Trophoblast cell (in vitro differentiated cells and primary cell): ENCODE data around the gene L3MBTL3.

Experiments used
- DNase-seq, 2 donors: peaks; one replicate each; pipeline ENCODE4 v3.0.0-alpha.2; 2016
- H2AFZ ChIP-seq: 2 replicates; pipeline ENCODE4 v1.6.1; 2013; ENCODE audit warnings: low read length, moderate library complexity, mild to moderate bottlenecking; ENCODE audit not compliant: insufficient read depth, poor library complexity
- H2AK5ac ChIP-seq: 2 replicates; pipeline ENCODE4 v1.6.1; 2013; ENCODE audit warnings: mild to moderate bottlenecking, low read length
- H2BK120ac ChIP-seq: 2 replicates; pipeline ENCODE4 v1.6.1; 2013; ENCODE audit warnings: low read length, mild to moderate bottlenecking, moderate library complexity; ENCODE audit not compliant: insufficient read depth, poor library complexity
- H2BK12ac ChIP-seq: 2 replicates; pipeline ENCODE4 v1.6.1; 2013; ENCODE audit warnings: mild to moderate bottlenecking, low read length, moderate library complexity
- H2BK5ac ChIP-seq: 2 replicates; pipeline ENCODE4 v1.6.1; 2013; ENCODE audit warnings: low read length, low read depth, moderate library complexity, mild to moderate bottlenecking; ENCODE audit not compliant: poor library complexity
- H3K14ac ChIP-seq: 2 replicates; pipeline ENCODE4 v1.6.1; 2013; ENCODE audit warnings: mild to moderate bottlenecking, low read length
- H3K18ac ChIP-seq: 2 replicates; pipeline ENCODE4 v1.6.1; 2013; ENCODE audit warnings: mild to moderate bottlenecking, low read length
- H3K23ac ChIP-seq: 2 replicates; pipeline ENCODE4 v1.6.1; 2013; ENCODE audit warnings: low read length
- H3K27ac ChIP-seq: 2 replicates; pipeline ENCODE4 v1.5.1; 2013; ENCODE audit warnings: low read depth, mild to moderate bottlenecking, inconsistent platforms, low read length, moderate library complexity
- H3K27me3 ChIP-seq: 2 replicates; pipeline ENCODE4 v1.6.1; 2013; ENCODE audit warnings: inconsistent platforms, mild to moderate bottlenecking, low read length, moderate library complexity; ENCODE audit not compliant: insufficient read depth
- H3K36me3 ChIP-seq, 2 experiments: 1 replicate in 1 of 2; 2 replicates in 1 of 2; pipeline ENCODE4 v1.6.1; 2013; ENCODE audit warnings: low read length in 2 of 2, mild to moderate bottlenecking in 2 of 2, moderate library complexity in 1 of 2; ENCODE audit not compliant: insufficient read depth in 2 of 2, control insufficient read depth in 1 of 2
- H3K4ac ChIP-seq: 2 replicates; pipeline ENCODE4 v1.6.1; 2013; ENCODE audit warnings: low read depth, mild to moderate bottlenecking, low read length, moderate library complexity
- H3K4me1 ChIP-seq, 2 experiments: 1 replicate in 1 of 2; 2 replicates in 1 of 2; pipeline ENCODE4 v1.6.1; 2013; ENCODE audit warnings: low read length in 2 of 2, mild to moderate bottlenecking in 2 of 2, moderate library complexity in 1 of 2; ENCODE audit not compliant: insufficient read depth in 2 of 2, control insufficient read depth in 1 of 2
- H3K4me2 ChIP-seq: 2 replicates; pipeline ENCODE4 v1.6.1; 2013; ENCODE audit warnings: inconsistent platforms, mild to moderate bottlenecking, low read length, moderate library complexity
- H3K4me3 ChIP-seq: 2 replicates; pipeline ENCODE4 v1.5.1; 2013; ENCODE audit warnings: mild to moderate bottlenecking, low read depth, low read length, inconsistent platforms
- H3K79me1 ChIP-seq: one replicate; pipeline ENCODE4 v1.6.1; 2013; ENCODE audit warnings: low read length
- H3K79me2 ChIP-seq: 2 replicates; pipeline ENCODE4 v1.6.1; 2013; ENCODE audit warnings: low read length, mild to moderate bottlenecking; ENCODE audit not compliant: control insufficient read depth, insufficient read depth, poor library complexity
- H3K9ac ChIP-seq: 2 replicates; pipeline ENCODE4 v1.6.1; 2013; ENCODE audit warnings: mild to moderate bottlenecking, low read length
- H3K9me3 ChIP-seq: 2 replicates; pipeline ENCODE4 v1.6.1; 2013; ENCODE audit warnings: low read depth, mild to moderate bottlenecking, control low read depth, inconsistent platforms, low read length; ENCODE audit not compliant: insufficient read depth
- H4K12ac ChIP-seq: 2 replicates; pipeline ENCODE4 v1.6.1; 2013; ENCODE audit warnings: low read depth, mild to moderate bottlenecking, low read length, moderate library complexity
- H4K8ac ChIP-seq: 2 replicates; pipeline ENCODE4 v1.6.1; 2013; ENCODE audit warnings: low read depth, mild to moderate bottlenecking, low read length, moderate library complexity
- H4K91ac ChIP-seq: one replicate; pipeline ENCODE4 v1.6.1; 2013; ENCODE audit warnings: low read depth, mild to moderate bottlenecking, low read length, moderate library complexity
- WGBS: extraction: QIAGEN DNeasy Blood & Tissue Kit; methylation state at CpG from one replicate; pipeline ENCODE4 v1.1.7; 2013; ENCODE audit warnings: missing lambda C conversion rate; ENCODE audit not compliant: insufficient read length, insufficient coverage; ENCODE audit errors: extremely low coverage; 5-methylcytosine and 5-hydroxymethylcytosine counted together

L3MBTL3 gene

GRCh38 chr6:129994410-129994809, 24.0 kb upstream of the L3MBTL3 start:
- Histone ChIP-seq H2BK5ac (no peak overlapping the region), H3K79me1 (no peaks in the 10 kb centered on the region), H3K4ac (no peak overlapping the region), H3K14ac (no peak overlapping the region), H4K8ac (no peak overlapping the region), H2AFZ (no peak overlapping the region), H3K9me3 (no peaks in the 10 kb centered on the region), H3K27ac (no peak overlapping the region), H3K36me3 (no peaks in the 10 kb centered on the region), H3K27me3 (no peaks in the 10 kb centered on the region), H4K91ac (no peak overlapping the region), H2AK5ac (no peak overlapping the region), H2BK12ac (no peak overlapping the region), H3K4me1 (peaks cover 0 to 4% of the 10 kb centered on the region in 2 experiments), H3K9ac (no peak overlapping the region), H3K4me2 (no peak overlapping the region), H3K23ac (no peak overlapping the region), H3K18ac (no peak overlapping the region), H2BK120ac (no peak overlapping the region), H3K79me2 (no peaks in the 10 kb centered on the region), H4K12ac (no peak overlapping the region), H3K4me3 (no peak overlapping the region)
- DNase-seq: no peak
- no CpG with 5 or more reads among the region's 4 CpGs for WGBS

GRCh38 chr6:129996387-129996786, 22.0 kb upstream of the L3MBTL3 start:
- peaks cover 0 to 4% of the 10 kb centered on the region in 2 experiments for H3K4me1 ChIP-seq

GRCh38 chr6:130000526-130001421, 17.6 kb upstream of the L3MBTL3 start:
- Histone ChIP-seq H3K14ac (no peak overlapping the region), H2BK12ac (no peak overlapping the region), H3K9me3 (no peaks in the 10 kb centered on the region), H4K91ac (no peak overlapping the region), H3K4ac (no peak overlapping the region), H2AK5ac (no peak overlapping the region), H3K9ac (no peak overlapping the region), H3K18ac (no peak overlapping the region), H3K36me3 (no peaks in the 10 kb centered on the region), H3K79me1 (no peaks in the 10 kb centered on the region), H2BK120ac (no peak overlapping the region), H3K4me2 (no peak overlapping the region), H4K12ac (no peak overlapping the region), H3K23ac (no peak overlapping the region), H4K8ac (no peak overlapping the region), H3K4me3 (no peak overlapping the region), H3K27ac (no peak overlapping the region), H3K79me2 (no peaks in the 10 kb centered on the region), H2AFZ (no peak overlapping the region), H2BK5ac (no peak overlapping the region), H3K27me3 (no peaks in the 10 kb centered on the region), H3K4me1 (no peaks in the 10 kb centered on the region)
- DNase-seq: peak; percentile 83 to 89
- WGBS: no CpG with 5 or more reads among the region's 4 CpGs

More at GRCh38 chr6:129996387-129996786, 22.0 kb upstream of the L3MBTL3 start:
- DNase-seq: no peak
- Histone ChIP-seq H4K12ac (no peak overlapping the region), H3K27ac (no peak overlapping the region), H3K27me3 (no peaks in the 10 kb centered on the region), H3K36me3 (no peaks in the 10 kb centered on the region), H4K8ac (no peak overlapping the region), H3K23ac (no peak overlapping the region), H3K4me2 (no peak overlapping the region), H4K91ac (no peak overlapping the region), H3K4me3 (no peak overlapping the region), H3K79me2 (no peaks in the 10 kb centered on the region), H3K79me1 (no peaks in the 10 kb centered on the region), H2BK12ac (no peak overlapping the region), H3K4ac (no peak overlapping the region), H2BK120ac (no peak overlapping the region), H3K14ac (no peak overlapping the region), H3K9ac (no peak overlapping the region), H3K18ac (no peak overlapping the region), H3K9me3 (no peaks in the 10 kb centered on the region), H2AFZ (no peak overlapping the region), H2BK5ac (no peak overlapping the region), H2AK5ac (no peak overlapping the region)
- no CpG with 5 or more reads among the region's 6 CpGs for WGBS

GRCh38 chr6:130008236-130008873, 10.0 kb upstream of the L3MBTL3 start:
- Histone ChIP-seq H2AFZ (no peak overlapping the region), H3K36me3 (no peaks in the 10 kb centered on the region), H2BK12ac (no peak overlapping the region), H3K14ac (no peak overlapping the region), H3K23ac (no peak overlapping the region), H3K79me2 (no peaks in the 10 kb centered on the region), H4K91ac (no peak overlapping the region), H3K9me3 (no peaks in the 10 kb centered on the region), H3K4me3 (no peak overlapping the region), H2BK5ac (no peak overlapping the region), H3K79me1 (no peaks in the 10 kb centered on the region), H3K4me2 (no peak overlapping the region), H2AK5ac (no peak overlapping the region), H3K4me1 (no peaks in the 10 kb centered on the region), H4K12ac (no peak overlapping the region), H4K8ac (no peak overlapping the region), H2BK120ac (no peak overlapping the region), H3K18ac (no peak overlapping the region), H3K4ac (no peak overlapping the region), H3K9ac (no peak overlapping the region), H3K27ac (no peak overlapping the region), H3K27me3 (no peaks in the 10 kb centered on the region)
- WGBS: no CpG with 5 or more reads among the region's 4 CpGs
- DNase-seq: no peak
